HL-60/S4 (cell line): Measurements from ENCODE around the gene ELOVL5.
"Not testable (repeated sequence)": the region's sequence is repeated elsewhere in the genome, so short reads cannot be mapped to it uniquely, and the experiment has no call there.

Experiments
- in situ Hi-C: fragments of 300-500 bp; cut with MboI; formaldehyde crosslinking; loops from 2 replicates; pipeline ENCODE4 v1.14.3; 2022; ENCODE audit warnings: low sequenced_read_pairs

Gene ELOVL5

GRCh38 chr6:53348371-53349208 is at the start of gene ELOVL5:
Gene ELOVL5 (minus strand): TSS chr6:53348950. CDS start chr6:53295699, 53,251 bp downstream.
- in situ Hi-C loops: no loop called here

GRCh38 chr6:53397283-53397682 is 48.5 kb upstream of the ELOVL5 start:
- in situ Hi-C loops: no loop called here

- in situ Hi-C loops: no loop called here
Measured at GRCh38 chr6:53395986-53396385, 47.2 kb upstream of the ELOVL5 start.

GRCh38 chr6:53394704-53395103 is 46.0 kb upstream of the ELOVL5 start:
- in situ Hi-C loops: no loop called here

GRCh38 chr6:53391170-53391569 is 42.4 kb upstream of the ELOVL5 start:
- in situ Hi-C loops: no loop called here

- in situ Hi-C loops: no loop called here
Measured at GRCh38 chr6:53390010-53390409, 41.3 kb upstream of the ELOVL5 start.

- in situ Hi-C loops: not testable (repeated sequence)
Measured at GRCh38 chr6:53388615-53389014, 39.9 kb upstream of the ELOVL5 start.

GRCh38 chr6:53382421-53382820 is 33.7 kb upstream of the ELOVL5 start:
- in situ Hi-C loops: no loop called here

- in situ Hi-C loops: no loop called here
Measured at GRCh38 chr6:53378208-53378607, 29.5 kb upstream of the ELOVL5 start.

- in situ Hi-C loops: no loop called here
Measured at GRCh38 chr6:53377793-53378192, 29.0 kb upstream of the ELOVL5 start.

- in situ Hi-C loops: no loop called here
Measured at GRCh38 chr6:53377289-53377688, 28.5 kb upstream of the ELOVL5 start.

GRCh38 chr6:53376661-53377226 is 28.0 kb upstream of the ELOVL5 start:
- in situ Hi-C loops: no loop called here

- in situ Hi-C loops: no loop called here
Measured at GRCh38 chr6:53375847-53376246, 27.1 kb upstream of the ELOVL5 start.

- in situ Hi-C loops: no loop called here
Measured at GRCh38 chr6:53373638-53374037, 24.9 kb upstream of the ELOVL5 start.

- in situ Hi-C loops: no loop called here
Measured at GRCh38 chr6:53369876-53370515, 21.2 kb upstream of the ELOVL5 start.

GRCh38 chr6:53369051-53369450 is 20.3 kb upstream of the ELOVL5 start:
- in situ Hi-C loops: no loop called here

GRCh38 chr6:53366128-53366641 is 17.4 kb upstream of the ELOVL5 start:
- in situ Hi-C loops: no loop called here

- in situ Hi-C loops: no loop called here
Measured at GRCh38 chr6:53363341-53364079, 14.8 kb upstream of the ELOVL5 start.

GRCh38 chr6:53361549-53362031 is 12.8 kb upstream of the ELOVL5 start:
- in situ Hi-C loops: no loop called here

GRCh38 chr6:53360093-53360912 is 11.6 kb upstream of the ELOVL5 start:
- in situ Hi-C loops: no loop called here
